Measurements from ENCODE around the gene CAMK2G.
"Not testable (repeated sequence)": the region's sequence is repeated elsewhere in the genome, so short reads cannot be mapped to it uniquely, and the experiment has no call there.

The CAMK2G gene

GRCh38 chr10:73788864-73789658 lies 85.3 kb downstream of the CAMK2G start:
- DNase-seq = no peak

GRCh38 chr10:73787031-73787800 lies 87.1 kb downstream of the CAMK2G start:
- DNase-seq = not testable (repeated sequence)

- no peak for DNase-seq
Observed at GRCh38 chr10:73786512-73786885, 87.9 kb downstream of the CAMK2G start.

- DNase-seq = peak; percentile 42
Observed at GRCh38 chr10:73785721-73786511, 88.4 kb downstream of the CAMK2G start.

- peak; percentile 95 for DNase-seq
Observed at GRCh38 chr10:73785211-73785720, 89.1 kb downstream of the CAMK2G start, which contains the start of gene ZSWIM8. Gene ZSWIM8, plus strand, starts transcription at chr10:73785606. Its CDS starts 273 bp downstream, at chr10:73785879.

- DNase-seq = no peak
Observed at GRCh38 chr10:73782749-73783085, 91.6 kb downstream of the CAMK2G start.

GRCh38 chr10:73781879-73782748 lies 92.2 kb downstream of the CAMK2G start, which contains the start of gene CHCHD1:
Gene CHCHD1, plus strand, starts transcription at chr10:73782048. Its CDS starts 28 bp downstream, at chr10:73782076.
- DNase-seq = peak; percentile 86

- no peak for DNase-seq
Observed at GRCh38 chr10:73781548-73781878, 92.8 kb downstream of the CAMK2G start.

- no peak for DNase-seq
Observed at GRCh38 chr10:73780966-73781365, 93.4 kb downstream of the CAMK2G start.

GRCh38 chr10:73780301-73780700 lies 94.1 kb downstream of the CAMK2G start:
- no peak for DNase-seq

GRCh38 chr10:73779539-73780197 lies 94.7 kb downstream of the CAMK2G start:
- no peak for DNase-seq

GRCh38 chr10:73779018-73779417 lies 95.3 kb downstream of the CAMK2G start:
- DNase-seq = no peak

GRCh38 chr10:73774637-73775036 lies 99.7 kb downstream of the CAMK2G start:
- peak; percentile 12 for DNase-seq

- no peak for DNase-seq
Observed at GRCh38 chr10:73773152-73773879, 101.0 kb downstream of the CAMK2G start.

GRCh38 chr10:73772281-73773151 lies 101.8 kb downstream of the CAMK2G start:
- peak; percentile 82 for DNase-seq

- DNase-seq = no peak
Observed at GRCh38 chr10:73771722-73772280, 102.6 kb downstream of the CAMK2G start.

GRCh38 chr10:73769396-73769795 lies 105.0 kb downstream of the CAMK2G start:
- DNase-seq = no peak

GRCh38 chr10:73768881-73769280 lies 105.5 kb downstream of the CAMK2G start:
- no peak for DNase-seq

GRCh38 chr10:73765066-73765465 lies 109.3 kb downstream of the CAMK2G start:
- no peak for DNase-seq
